HG02943 (cell line): ENCODE data around the gene EGFLAM.

Source experiments
- ATAC-seq: cut with Tn5 transposase; IDR thresholded peaks from one replicate; pipeline ENCODE4 v1.9.1; 2021; ENCODE audit warnings: mild to moderate bottlenecking, low read depth, moderate library complexity; ENCODE audit not compliant: unreplicated experiment

The EGFLAM gene

DNA sequence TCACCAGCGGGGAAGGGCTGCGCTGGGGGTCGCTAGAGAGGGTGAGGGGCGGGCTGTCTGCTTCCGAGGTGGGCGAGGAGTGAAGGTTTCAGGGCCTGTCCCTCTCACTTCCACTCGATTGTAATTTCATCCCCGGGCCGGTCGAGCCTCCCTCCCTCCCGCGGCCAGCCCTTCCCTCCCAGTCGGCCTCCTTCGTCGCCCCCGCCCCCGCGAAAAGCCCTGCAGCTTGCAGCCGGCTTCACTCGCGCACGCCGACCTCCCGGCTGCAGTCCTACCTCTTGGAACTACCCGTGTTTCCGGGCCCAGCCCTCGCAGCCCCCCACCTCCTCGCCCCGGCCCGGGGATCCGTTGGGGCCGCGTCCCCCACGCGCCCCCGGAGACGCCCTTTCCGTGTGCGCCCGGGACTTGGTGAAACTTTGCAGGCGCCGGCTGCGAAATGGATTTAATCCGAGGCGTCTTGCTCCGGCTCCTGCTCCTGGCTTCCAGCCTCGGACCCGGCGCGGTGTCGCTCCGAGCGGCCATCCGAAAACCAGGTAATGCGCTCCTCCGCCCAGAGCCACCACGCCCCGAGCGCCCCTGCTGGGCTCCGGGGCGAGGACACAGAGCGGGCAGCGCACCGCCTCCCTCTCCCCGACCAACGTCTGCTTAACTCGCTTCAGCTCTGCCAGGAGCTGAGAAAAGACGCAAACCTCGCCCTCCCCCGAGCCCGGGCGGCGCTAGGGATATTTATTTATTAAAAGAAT, at the start of gene EGFLAM:
TSS of gene EGFLAM (plus strand) at position 241 of the 743 bp plus-strand sequence. CDS start at position 437, 196 bp downstream.
- ATAC-seq = no peak

DNA sequence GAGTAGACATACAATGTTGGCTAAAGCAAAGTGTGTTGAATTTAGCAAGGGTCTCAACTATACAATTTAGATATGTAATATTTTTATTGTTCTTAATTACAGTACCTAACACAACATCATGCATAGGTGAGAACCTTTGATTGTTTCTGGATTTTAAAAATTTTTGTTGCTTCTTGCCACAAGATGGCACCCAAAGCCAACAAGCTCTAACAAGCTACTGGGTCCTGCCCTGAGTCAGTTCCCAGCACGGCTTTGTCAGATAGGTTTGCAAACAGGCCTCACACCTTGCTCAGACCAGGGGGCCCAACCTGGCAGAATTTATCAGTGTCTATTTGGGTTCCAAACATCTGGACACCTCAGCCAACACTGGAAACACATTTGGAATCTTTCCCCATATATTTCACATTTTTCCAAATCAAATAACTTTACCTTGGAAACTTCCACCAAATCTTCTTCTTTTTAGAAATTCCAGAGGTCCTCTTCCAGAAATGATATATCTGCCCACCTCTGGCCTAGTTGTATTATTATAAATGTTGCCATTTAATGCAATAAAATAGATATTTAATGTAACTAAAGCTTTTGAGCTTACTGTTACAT, 49.5 kb upstream of the EGFLAM start:
- ATAC-seq = no peak

DNA sequence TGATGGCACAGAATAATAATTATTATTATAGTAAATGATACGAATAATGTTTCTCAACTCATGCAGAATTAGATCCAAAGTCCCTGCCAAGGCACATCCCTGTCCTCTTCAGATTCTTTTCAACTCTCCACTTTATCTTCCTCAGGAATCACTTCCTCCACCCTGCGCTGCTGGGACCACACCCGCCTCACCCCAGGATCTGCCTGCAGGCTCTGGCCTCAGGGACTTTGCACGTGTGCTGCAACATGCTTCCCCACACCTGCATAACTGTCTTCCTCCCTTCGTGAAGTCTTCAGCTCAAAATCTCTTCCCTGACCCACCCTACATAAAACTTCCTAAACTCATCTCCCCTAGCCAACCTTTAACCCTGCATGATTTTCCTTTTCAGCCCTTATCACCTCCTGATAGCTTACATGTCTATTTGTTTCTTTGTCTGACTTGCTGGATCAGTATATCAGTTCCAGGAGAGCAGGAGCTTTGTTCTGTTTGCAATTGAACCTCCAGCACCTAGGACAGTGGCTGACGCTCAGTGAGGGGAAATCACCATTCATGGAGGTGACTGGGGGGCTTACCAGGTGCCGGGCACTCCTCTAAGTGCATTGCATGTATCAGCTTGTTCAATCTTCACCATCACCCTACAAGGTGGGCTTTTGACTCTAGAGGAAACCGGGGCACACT, 47.5 kb upstream of the EGFLAM start:
- ATAC-seq = no peak

DNA sequence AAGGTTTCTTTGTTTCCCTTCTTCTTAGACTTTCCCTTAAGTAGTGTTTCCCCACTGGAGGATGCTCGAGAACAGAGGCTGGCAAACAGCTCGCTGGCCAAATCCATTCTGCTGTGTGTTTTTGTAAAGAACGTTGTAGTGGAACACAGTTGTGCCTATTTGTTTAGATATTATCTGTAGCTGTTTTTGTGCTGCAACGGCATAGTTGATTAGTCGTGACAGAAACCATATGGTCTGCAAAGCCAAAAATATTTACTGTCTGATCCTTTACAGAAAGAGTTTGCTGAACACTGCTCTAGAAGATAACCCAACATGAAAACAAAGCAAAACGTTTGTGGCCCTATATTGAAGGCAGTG, 47.0 kb upstream of the EGFLAM start:
- no peak for ATAC-seq

DNA sequence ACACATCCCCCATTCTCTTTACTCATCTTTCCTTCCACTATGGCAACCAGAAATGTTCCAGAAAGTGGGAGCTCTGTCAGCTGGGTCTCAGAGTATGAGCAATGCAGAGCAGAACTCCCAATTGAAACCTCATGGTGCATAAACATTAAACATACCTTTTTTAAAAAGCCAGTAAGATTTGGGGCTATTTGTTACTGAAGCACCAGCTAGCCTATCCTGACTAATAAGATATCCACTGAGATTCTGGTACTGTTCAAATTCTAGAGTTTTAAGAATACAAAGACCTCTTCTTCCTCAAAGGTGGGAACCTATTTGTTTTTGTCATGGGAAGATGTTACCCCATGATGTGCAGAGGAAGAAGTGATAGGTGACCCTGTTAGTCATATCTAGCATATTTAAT, 46.1 kb upstream of the EGFLAM start:
- ATAC-seq = no peak

DNA sequence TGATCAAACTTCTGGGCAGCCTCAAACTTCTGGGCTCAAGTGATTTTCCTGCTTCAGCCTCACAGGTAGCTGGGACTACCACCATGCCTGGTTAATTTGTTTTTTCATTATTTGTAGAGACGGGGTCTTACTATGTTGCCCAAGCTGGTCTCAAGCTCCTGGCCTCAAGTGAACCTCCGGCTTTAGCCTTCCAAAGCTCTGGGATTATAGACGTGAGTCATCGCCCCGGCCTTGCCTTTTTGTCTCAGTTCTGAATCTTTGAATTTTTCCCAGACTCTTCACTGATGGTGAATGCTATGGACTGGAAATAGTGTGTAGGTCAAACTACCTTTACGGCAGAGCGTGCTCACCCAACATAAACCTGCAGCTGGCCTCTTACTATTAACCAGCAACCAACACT, 32.3 kb upstream of the EGFLAM start:
- ATAC-seq = no peak

DNA sequence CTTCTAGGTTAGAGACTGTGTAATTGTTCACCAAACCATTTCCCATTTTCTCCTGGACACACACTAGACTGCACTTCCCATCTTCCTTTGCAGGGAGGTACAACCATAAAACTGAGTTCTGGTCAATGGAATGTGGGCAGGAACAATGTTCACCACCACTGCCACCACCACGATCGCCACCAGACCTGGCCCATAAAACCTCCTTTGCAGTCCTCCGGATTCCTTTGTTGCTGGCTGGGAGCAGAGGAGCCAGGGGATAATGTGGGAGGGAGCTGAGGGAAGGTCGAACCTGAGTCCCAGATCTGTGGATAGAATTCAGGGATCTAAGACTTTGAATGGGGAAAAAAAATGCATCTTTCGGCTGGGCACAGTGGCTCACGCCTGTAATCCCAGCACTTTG, 29.4 kb upstream of the EGFLAM start:
- no peak for ATAC-seq

DNA sequence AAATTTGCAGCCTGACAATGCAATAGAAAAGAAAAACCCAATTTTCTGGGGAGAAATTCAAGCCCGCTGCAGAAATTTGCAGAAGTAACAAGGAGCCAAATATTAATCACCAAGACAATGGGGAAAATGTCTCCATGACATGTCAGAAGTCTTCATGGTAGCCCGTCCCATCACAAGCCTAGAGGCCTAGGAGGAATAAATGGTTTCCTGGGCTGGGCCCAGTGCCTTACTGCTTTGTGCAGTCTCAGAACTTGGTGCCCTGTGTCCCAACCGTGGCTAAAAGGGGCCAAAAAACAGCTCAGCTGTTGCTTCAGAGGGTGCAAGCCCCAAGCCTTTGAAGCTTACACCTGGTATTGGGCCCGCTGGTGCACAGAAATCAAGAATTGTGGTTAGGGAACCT, 23.6 kb upstream of the EGFLAM start:
- no peak for ATAC-seq

DNA sequence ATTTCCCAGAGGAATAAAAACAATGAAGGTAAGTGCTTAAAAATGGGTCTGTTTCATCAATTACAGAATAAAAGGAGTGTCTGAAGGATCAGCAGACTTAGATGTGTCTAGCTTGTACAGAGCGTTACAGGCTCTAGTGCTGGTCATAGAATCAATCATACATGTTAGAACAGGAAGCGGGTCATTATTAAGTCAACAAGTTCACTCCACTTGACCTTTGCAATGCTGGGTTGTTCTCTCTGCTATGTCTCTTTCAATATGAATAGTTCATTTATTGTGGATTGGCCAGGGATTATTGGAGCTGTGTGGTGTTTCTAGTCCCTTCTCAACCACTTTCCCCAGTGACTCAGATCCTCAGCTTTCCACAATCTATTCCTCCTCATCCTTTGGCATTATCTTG, 20.7 kb upstream of the EGFLAM start:
- ATAC-seq = no peak

DNA sequence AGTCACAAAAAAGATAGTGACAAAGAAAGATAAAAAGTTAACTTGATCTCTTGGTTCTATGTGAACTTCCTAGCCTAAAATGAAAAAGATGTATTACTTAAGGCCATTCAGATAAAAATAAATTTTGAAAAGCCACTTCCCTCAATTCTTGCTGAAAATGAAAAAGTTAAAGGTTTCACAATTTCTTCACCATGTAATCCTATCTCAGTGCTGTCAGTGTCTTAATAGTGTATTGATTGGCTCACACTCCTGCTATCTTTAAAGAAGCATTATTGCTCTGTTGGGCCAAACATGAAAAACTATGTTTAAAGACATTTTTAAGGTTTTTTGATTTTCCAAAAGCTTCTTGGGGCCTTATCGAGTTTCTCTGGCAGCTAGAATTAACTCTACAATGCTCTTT, 18.1 kb upstream of the EGFLAM start:
- ATAC-seq = no peak

DNA sequence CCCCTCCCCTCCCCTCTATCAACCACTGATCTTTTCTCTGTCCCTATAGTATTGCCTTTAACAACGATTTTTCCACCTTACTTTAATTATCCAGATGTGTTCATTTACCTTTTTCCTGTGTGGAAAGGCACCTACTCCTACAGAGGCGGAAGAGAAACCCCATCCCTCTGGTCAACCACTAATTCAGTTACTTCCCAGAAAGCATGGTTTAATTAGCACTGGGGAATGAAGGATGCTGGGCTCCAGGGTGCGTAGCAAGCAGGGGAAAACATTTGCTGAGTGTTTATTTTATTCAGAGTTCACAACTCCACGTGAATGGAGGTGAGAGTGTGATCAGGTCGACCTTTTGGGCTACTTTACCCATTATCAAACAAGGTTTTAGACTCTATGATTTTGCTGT, 16.7 kb upstream of the EGFLAM start:
- ATAC-seq = no peak

DNA sequence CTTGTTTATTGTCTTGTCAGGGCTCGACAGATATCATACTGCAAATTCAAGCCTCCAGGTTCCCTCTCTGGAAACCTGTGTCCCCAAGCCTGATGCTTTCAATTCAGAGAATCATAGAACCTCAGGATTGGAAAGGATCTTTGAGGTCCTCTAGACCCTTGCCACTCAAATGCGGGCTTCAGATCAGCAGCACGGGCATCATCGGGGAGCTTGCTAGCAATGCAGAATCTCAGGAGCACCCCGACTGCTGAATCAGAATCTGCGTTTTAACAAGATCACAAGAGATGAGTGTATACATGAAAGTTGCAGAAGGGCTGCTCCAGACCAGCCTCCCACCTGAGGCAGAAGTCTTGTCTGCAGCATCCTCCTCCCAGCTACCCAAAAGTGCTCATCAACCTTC, 13.1 kb upstream of the EGFLAM start:
- no peak for ATAC-seq

DNA sequence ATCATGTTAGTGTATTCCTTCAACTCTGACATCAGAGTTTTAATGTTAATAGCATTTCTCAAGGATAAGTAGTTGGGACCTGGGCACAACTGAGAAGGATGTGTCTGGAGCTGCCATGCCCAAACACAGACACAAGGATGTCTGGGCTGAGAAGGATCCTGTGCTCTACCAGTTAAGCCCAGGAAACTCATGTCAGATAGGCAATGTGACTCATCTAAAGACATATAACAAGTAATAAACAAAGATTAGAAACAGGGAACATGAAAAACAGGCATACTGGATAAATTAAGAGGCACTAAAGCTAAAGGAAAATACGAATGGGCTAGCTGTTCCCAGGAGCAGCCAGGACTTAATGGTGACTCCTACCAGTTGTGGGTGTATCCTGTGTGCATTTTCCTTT, 9.1 kb upstream of the EGFLAM start:
- no peak for ATAC-seq

DNA sequence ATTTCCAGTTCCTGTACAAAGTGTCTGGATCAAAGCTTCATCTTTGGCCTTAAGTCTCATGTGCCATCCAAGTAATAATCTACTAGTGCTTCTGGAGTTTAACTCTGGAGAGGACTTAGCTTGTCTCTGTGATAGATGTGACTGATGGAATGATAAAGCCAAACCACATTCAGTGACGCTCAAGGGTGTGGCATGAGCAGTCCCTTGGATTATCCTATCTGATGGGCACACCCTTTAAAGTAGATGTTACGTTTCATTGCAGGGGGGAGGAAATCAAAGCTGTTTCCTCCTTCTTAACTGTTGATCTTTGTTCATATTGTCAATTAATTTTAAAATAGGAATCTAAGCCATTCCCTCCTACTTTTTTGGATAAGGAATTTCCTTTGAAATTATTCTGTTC, 8.5 kb upstream of the EGFLAM start:
- ATAC-seq = no peak

DNA sequence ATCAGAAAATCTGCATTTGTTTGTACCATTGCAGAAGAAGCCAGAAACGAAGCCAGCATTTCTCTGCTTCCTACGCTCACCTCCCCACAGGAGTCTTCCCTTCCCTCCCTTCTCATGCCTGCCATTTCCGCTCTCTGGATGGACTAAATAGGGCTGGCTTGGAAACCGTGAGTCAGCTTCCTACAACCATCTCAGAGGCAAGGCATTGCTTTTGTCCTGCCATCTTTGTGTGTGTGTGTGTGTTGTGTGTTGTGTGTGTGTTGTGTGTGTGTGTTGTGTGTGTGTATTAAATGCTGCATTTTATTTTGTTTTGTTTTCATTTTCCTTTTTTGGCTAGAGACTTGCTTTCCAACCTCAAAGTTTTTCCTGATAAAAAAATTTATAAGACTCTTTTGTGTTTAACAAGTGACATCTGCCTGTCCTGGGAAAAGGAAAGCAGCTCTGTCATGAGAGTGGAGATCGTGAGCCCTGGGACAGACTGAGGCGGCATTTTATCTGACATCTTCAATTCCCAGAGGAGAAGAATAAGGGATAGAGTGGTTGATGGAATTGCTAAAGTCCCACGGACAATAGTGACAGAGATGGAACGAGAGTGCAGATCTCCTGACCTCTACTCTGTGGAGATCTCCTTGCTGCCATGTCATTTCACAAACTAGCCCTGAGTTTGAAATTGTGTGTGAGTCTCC, 7.5 kb upstream of the EGFLAM start:
- ATAC-seq = no peak

DNA sequence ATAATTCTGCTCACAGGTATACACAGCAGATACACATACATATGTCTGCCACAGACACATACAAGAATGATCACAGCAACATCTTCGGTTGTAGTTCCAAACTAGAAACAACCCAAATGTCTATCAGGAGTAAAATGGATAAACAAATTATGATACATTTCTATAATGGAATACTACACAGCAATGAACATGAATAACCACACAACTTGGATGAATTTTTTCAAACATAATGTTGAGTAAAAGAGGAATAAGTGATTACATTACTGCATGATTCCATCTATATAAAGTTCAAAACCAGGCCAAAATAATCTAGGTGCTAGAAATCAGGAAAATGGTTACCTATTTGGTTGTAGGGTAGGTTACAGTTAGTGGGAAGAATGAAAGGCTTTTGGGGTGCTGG, 4.6 kb upstream of the EGFLAM start:
- ATAC-seq = no peak

DNA sequence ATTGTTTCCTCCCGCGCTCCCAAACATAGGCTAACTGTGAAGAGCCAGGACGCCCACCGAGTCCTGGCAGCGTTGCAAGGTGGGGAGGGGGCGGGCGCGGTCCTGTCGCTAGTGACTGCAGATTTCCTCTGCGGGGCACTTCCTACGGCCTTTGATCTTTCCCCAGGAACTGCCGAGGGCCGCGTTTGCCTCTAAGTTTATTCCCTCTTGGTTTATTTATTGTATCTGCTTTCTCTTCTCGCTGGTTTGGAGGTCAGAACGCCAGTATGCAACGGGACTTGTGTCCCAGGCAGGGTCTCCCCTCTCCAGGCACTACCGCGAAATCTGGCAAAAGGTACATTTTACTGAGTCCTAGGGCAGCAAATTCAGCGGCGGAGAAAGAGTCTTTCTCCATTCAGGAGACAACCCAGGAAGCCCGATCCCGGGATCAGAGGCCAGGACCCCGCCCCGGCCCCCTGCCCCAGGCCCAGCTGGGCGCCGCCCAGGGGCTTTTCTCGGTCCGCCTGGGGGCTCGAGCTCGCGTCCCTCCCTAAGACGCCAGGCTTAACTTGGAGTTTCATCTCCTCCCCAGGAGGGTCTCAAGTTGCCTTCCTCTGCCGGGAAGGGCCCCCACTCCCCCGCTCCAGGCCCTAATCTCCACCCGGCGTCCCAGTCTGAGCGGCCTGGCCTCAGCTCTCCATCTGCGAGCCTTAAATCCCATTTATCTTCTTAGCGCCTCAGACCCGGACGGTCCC, 884 bp upstream of the EGFLAM start:
- no peak for ATAC-seq

DNA sequence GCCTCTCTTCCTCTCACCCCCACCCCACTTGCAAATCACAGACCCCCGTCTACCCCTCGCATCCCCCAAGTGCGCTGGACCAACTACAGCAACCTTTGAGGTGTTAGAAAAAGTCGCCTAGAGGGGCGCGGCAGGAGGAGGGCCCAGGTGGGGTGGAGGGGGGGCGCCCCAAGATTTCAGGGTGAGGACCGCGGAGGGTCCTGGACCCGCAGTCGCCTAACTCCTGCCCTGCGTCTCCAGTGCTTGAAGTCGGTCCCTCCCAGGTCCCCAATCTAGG, 379 bp upstream of the EGFLAM start:
- ATAC-seq = no peak

DNA sequence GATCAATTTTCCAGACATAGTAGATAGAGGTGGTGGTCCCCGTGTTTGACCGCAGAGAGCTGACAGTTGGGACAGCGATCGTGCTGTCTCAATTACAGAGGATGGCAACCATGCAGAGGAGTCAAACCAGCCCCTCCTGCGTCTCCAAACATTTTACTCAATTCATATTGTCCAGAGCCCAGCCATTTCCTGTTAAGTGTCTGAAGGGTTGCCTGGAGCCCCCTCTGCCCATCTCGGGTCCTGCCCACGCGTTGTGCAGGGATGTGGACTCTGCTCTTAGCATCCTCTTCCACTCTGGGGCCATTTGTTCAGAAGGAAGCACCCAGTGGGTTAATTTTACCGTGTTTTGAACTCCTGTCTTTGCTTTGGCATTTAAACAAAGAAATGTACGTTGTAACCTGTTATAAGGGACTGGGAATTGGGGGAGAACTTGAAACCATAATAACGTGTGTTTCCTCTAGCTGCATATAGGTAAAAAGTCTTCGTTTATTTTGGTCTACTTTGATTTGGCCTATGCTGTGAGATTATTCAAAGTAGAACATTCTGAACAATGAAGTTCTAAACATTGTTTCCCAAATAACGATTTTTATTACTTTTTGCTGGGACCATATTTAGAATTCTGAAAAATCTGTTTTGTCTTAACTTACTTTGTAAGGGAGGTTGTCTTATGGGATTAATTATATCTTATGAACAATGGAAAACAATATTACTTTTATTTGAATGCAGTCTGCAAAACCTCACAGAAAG, 876 bp downstream of the EGFLAM start:
- no peak for ATAC-seq

DNA sequence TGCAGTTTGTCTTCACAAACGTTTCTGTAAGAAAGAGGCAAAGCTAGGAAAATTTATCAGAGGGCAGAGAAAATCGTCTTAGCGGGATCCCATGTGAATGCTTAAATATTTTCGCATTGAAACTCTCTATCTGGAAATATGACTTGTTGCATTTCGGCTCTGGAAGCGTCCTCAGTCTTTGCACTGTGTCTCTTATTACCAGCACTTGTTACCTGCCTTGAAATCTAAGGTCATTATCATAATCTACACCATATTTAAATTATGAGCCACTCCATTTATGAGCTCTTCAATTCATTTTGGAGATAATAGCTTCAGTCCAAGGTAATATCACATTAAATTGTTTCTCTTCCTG, 1.4 kb downstream of the EGFLAM start:
- ATAC-seq = no peak
